HCT116 (cell line): ENCODE results near the gene MYO16. TPM values are rescaled to one million over a fixed set of nuclear protein-coding genes. Genes with fewer than 3 reads are reported as not detected.

Source experiments
- ATAC-seq: fragments of 200-7000 bp; cut with Tn5 transposase; 2 replicates; pipeline ENCODE4 v1.9.1; 2020; ENCODE audit warnings: mild to moderate bottlenecking, moderate library complexity
- BruUV-seq: library from RNA; stranded (reverse); fragments of 400-500 nt; replicated peaks from 2 replicates; lab custom pipeline; 2021; lab: Mats Ljungman, UMichigan
- CTCF ChIA-PET: fragments of 300-600 bp; sonication (Branson Sonifier 250); formaldehyde crosslinking; loops from one replicate; lab custom pipeline; 2021; ENCODE audit warnings: antibody characterized with exemption; lab: Charles Lee
- POLR2A ChIA-PET: fragments of 300-600, 350-600 bp; sonication (Branson Sonifier 250); formaldehyde crosslinking; loops from one replicate; lab custom pipeline; 2021; ENCODE audit warnings: antibody characterized with exemption; lab: Charles Lee
- RAD21 ChIA-PET, 2 experiments: fragments of 300-600 bp; sonication (Branson Sonifier 250); formaldehyde crosslinking; loops; one replicate each; lab custom pipeline; 2023; ENCODE audit warnings: low total read pairs in 2 of 2; ENCODE audit not compliant: uncharacterized antibody in 2 of 2, unreplicated experiment in 2 of 2, low non-redundant PET in 1 of 2; lab: Charles Lee
- DNase-seq: peaks from one replicate; pipeline ENCODE4 v3.0.0-alpha.2; 2010; ENCODE audit warnings: low read depth, low spot score
- H2AFZ ChIP-seq: fragments of 200-600 bp; shearing (Covaris generic), sonication (generic); 2 replicates; pipeline ENCODE4 v1.6.1; 2017; ENCODE audit warnings: low read depth, mixed run types, mixed read lengths, antibody characterized with exemption, low read length; ENCODE audit not compliant: poor library complexity, severe bottlenecking
- H3K27ac ChIP-seq: 2 replicates; pipeline ENCODE4 v1.5.1; 2012; ENCODE audit warnings: low read depth, low read length
- H3K27me3 ChIP-seq: fragments of 200-600 bp; sonication (generic); 2 replicates; pipeline ENCODE4 v1.6.1; 2016; ENCODE audit warnings: mixed run types, low read length, mixed read lengths; ENCODE audit not compliant: insufficient read depth
- H3K36me3 ChIP-seq, 2 experiments: fragments of 200-500 bp in 1 of 2; fragments of 200-600 bp in 1 of 2; sonication (Bioruptor generic) in 1 of 2; sonication (generic) in 1 of 2; 2 replicates each; pipeline versions ENCODE4 v1.5.1 to v1.6.1; 2014 to 2016; ENCODE audit warnings: low read length in 2 of 2, inconsistent platforms in 1 of 2, mixed read lengths in 1 of 2, mixed run types in 1 of 2; ENCODE audit not compliant: insufficient read depth in 2 of 2, control insufficient read depth in 1 of 2
- H3K4me1 ChIP-seq, 2 experiments: fragments of 200-600 bp in 1 of 2; sonication (generic) in 1 of 2; 2 replicates each; pipeline versions ENCODE4 v1.5.1 to v1.6.1; 2012 to 2017; ENCODE audit warnings: low read length in 2 of 2, inconsistent platforms in 1 of 2, mild to moderate bottlenecking in 1 of 2, mixed read lengths in 1 of 2, mixed run types in 1 of 2, moderate library complexity in 1 of 2; ENCODE audit not compliant: insufficient read depth in 2 of 2, control insufficient read depth in 1 of 2
- H3K4me2 ChIP-seq: fragments of 200-600 bp; sonication (generic); 2 replicates; pipeline ENCODE4 v1.6.1; 2017; ENCODE audit warnings: mixed run types, low read length, mixed read lengths
- H3K4me3 ChIP-seq, 2 experiments: fragments of 200-600 bp in 1 of 2; sonication (generic) in 1 of 2; replicated peaks in 1 of 2; 2 replicates each; pipeline ENCODE4 v1.5.1; 2011 to 2016; ENCODE audit warnings: low read length in 2 of 2, control low read depth in 1 of 2, low read depth in 1 of 2, mild to moderate bottlenecking in 1 of 2, mixed read lengths in 1 of 2, mixed run types in 1 of 2
- H3K79me2 ChIP-seq: fragments of 200-600 bp; sonication (generic); 2 replicates; pipeline ENCODE4 v1.6.1; 2017; ENCODE audit warnings: mild to moderate bottlenecking, mixed run types, low read length, moderate library complexity, mixed read lengths; ENCODE audit not compliant: insufficient read depth
- H3K9ac ChIP-seq: fragments of 200-600 bp; sonication (generic); 2 replicates; pipeline ENCODE4 v1.6.1; 2016; ENCODE audit warnings: low read length, mixed read lengths
- H3K9me2 ChIP-seq: fragments of 200-600 bp; sonication (generic), shearing (Covaris generic); 2 replicates; pipeline ENCODE4 v1.6.1; 2017; ENCODE audit warnings: mixed run types, mild to moderate bottlenecking, moderate library complexity; ENCODE audit not compliant: insufficient read depth
- H3K9me3 ChIP-seq, 2 experiments: fragments of 200-500 bp in 1 of 2; fragments of 200-600 bp in 1 of 2; sonication (Bioruptor generic) in 1 of 2; sonication (generic) in 1 of 2; 2 replicates each; pipeline ENCODE4 v1.6.1; 2014 to 2017; ENCODE audit warnings: low read length in 2 of 2, mixed read lengths in 2 of 2, inconsistent platforms in 1 of 2, low read depth in 1 of 2, mild to moderate bottlenecking in 1 of 2, mixed run types in 1 of 2, moderate library complexity in 1 of 2; ENCODE audit not compliant: control insufficient read depth in 1 of 2, insufficient read depth in 1 of 2
- H4K20me1 ChIP-seq: fragments of 200-600 bp; sonication (generic), shearing (Covaris generic); 2 replicates; pipeline ENCODE4 v1.6.1; 2017; ENCODE audit warnings: mixed run types, mild to moderate bottlenecking, moderate library complexity; ENCODE audit not compliant: insufficient read depth
- ELF1 ChIP-seq: IDR thresholded peaks from 2 replicates; pipeline ENCODE4 v1.6.1; 2012; ENCODE audit warnings: low read depth, borderline replicate concordance
- EZH2 ChIP-seq: fragments of 200-600 bp; sonication (generic); IDR thresholded peaks from 2 replicates; pipeline ENCODE4 v1.6.1; 2017; ENCODE audit warnings: antibody characterized with exemption, mixed run types
- EZH2phosphoT487 ChIP-seq: fragments of 200-600 bp; IDR thresholded peaks from 2 replicates; pipeline ENCODE4 v1.6.1; 2018; ENCODE audit warnings: antibody characterized with exemption, borderline replicate concordance
- JUND ChIP-seq: IDR thresholded peaks from 2 replicates; pipeline ENCODE4 v1.6.1; 2012
- POLR2A ChIP-seq: IDR thresholded peaks from 2 replicates; pipeline ENCODE4 v1.7.0; 2011; ENCODE audit warnings: borderline replicate concordance; ENCODE audit not compliant: insufficient read depth, insufficient read length; ENCODE audit errors: extremely low read depth
- POLR2AphosphoS5 ChIP-seq: IDR thresholded peaks from 2 replicates; pipeline ENCODE4 v1.6.1; 2011; ENCODE audit warnings: mild to moderate bottlenecking, low read depth, low read length, moderate library complexity
- RAD21 ChIP-seq: IDR thresholded peaks from 2 replicates; pipeline ENCODE4 v1.6.1; 2012; ENCODE audit warnings: low read depth, mild to moderate bottlenecking
- SP1 ChIP-seq: IDR thresholded peaks from 2 replicates; pipeline ENCODE4 v1.6.1; 2012; ENCODE audit warnings: low read depth
- SRF ChIP-seq: IDR thresholded peaks from 2 replicates; pipeline ENCODE4 v1.6.1; 2012; ENCODE audit warnings: low read depth
- TCF7L2 ChIP-seq: IDR thresholded peaks from 2 replicates; pipeline ENCODE4 v1.7.0; 2011; ENCODE audit warnings: borderline replicate concordance, inconsistent platforms; ENCODE audit not compliant: insufficient read depth, insufficient read length; ENCODE audit errors: extremely low read depth
- YY1 ChIP-seq: IDR thresholded peaks from 2 replicates; pipeline ENCODE4 v1.6.1; 2011; ENCODE audit warnings: low read length, low read depth, moderate library complexity, mild to moderate bottlenecking; ENCODE audit not compliant: insufficient replicate concordance; ENCODE audit errors: extremely low read depth
- ZFX ChIP-seq: fragments of 450-650 bp; IDR thresholded peaks from 2 replicates; pipeline ENCODE4 v1.6.1; 2017
- intact Hi-C: fragments of 100-400 bp; cut with micrococcal nuclease; formaldehyde crosslinking; loops from 2 replicates; pipeline ENCODE4 v1.10.0; 2022
- total RNA-seq: library from RNA; stranded (reverse); gene quantifications from one replicate; pipeline ENCODE4 v1.2.1, GENCODE V29; 2021; ENCODE audit not compliant: unreplicated experiment
- TF ChIP-seq, protein P1 (sequence below): IDR thresholded peaks from 2 replicates; pipeline ENCODE4 v1.6.1; 2011; ENCODE audit warnings: mild to moderate bottlenecking, low read length, moderate library complexity; ENCODE audit not compliant: insufficient replicate concordance; ENCODE audit errors: extremely low read depth
- TF ChIP-seq, protein P2 (sequence below): IDR thresholded peaks from 2 replicates; pipeline ENCODE4 v1.6.1; 2012
- TF ChIP-seq, protein P3 (sequence below): IDR thresholded peaks from 2 replicates; pipeline ENCODE4 v1.6.1; 2012
- TF ChIP-seq, protein P4 (sequence below): IDR thresholded peaks from 2 replicates; pipeline ENCODE4 v1.6.1; 2012; ENCODE audit warnings: low read depth

MYO16 gene
- total RNA-seq, 1 experiment from 2014 or later, result 0.07 TPM

DNA sequence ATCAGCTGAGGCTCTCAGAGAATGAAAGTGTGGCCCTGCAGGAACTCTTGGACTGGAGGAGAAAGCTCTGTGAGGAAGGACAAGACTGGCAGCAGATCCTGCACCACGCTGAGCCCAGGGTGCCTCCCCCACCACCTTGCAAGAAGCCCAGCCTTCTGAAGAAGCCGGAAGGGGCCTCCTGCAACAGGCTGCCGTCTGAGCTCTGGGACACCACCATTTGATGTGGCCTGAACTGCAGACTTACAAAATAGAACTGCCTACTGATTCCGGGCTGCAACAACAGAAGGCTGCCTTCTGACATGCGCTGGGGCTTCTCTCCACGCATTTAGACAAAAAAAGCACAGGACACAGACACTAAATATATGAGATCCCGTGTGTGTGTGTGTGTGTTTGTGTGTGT, 577.2 kb downstream of the MYO16 start:
- intact Hi-C loops, result no loop called here
- no peak overlapping the region for H3K9ac ChIP-seq
- DNase-seq, result no peak
- ATAC-seq, result no peak
- no peak overlapping the region for H2AFZ ChIP-seq
- no peaks in the 10 kb centered on the region for H3K9me2 ChIP-seq
- no peaks in the 10 kb centered on the region for H3K27me3 ChIP-seq
- no peaks in the 10 kb centered on the region for H3K79me2 ChIP-seq
- CTCF ChIA-PET, result no interaction called here
- peaks cover 8 to 70% of the 10 kb centered on the region in 2 experiments for H3K4me1 ChIP-seq
- no peak overlapping the region for H3K4me2 ChIP-seq
- H4K20me1 ChIP-seq, result no peaks in the 10 kb centered on the region
- H3K36me3 ChIP-seq, result no peaks in the 10 kb centered on the region; a peak in 1 of 4 replicates
- no TSS peak for BruUV-seq
- TF ChIP-seq SP1, result no peak
- TF ChIP-seq EZH2phosphoT487, result no peak
- TF ChIP-seq RAD21, result no peak
- TF ChIP-seq POLR2A, result no peak
- TF ChIP-seq, protein P1, sequence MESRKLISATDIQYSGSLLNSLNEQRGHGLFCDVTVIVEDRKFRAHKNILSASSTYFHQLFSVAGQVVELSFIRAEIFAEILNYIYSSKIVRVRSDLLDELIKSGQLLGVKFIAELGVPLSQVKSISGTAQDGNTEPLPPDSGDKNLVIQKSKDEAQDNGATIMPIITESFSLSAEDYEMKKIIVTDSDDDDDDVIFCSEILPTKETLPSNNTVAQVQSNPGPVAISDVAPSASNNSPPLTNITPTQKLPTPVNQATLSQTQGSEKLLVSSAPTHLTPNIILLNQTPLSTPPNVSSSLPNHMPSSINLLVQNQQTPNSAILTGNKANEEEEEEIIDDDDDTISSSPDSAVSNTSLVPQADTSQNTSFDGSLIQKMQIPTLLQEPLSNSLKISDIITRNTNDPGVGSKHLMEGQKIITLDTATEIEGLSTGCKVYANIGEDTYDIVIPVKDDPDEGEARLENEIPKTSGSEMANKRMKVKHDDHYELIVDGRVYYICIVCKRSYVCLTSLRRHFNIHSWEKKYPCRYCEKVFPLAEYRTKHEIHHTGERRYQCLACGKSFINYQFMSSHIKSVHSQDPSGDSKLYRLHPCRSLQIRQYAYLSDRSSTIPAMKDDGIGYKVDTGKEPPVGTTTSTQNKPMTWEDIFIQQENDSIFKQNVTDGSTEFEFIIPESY, result no peak
- no peak for TF ChIP-seq ZFX
- TF ChIP-seq JUND, result no peak
- no peak for TF ChIP-seq SRF
- no peaks in the 10 kb centered on the region for H3K9me3 ChIP-seq
- no peak overlapping the region for H3K27ac ChIP-seq
- RAD21 ChIA-PET, result no interaction called here
- H3K4me3 ChIP-seq, result no peak overlapping the region
- POLR2A ChIA-PET, result no interaction called here

DNA sequence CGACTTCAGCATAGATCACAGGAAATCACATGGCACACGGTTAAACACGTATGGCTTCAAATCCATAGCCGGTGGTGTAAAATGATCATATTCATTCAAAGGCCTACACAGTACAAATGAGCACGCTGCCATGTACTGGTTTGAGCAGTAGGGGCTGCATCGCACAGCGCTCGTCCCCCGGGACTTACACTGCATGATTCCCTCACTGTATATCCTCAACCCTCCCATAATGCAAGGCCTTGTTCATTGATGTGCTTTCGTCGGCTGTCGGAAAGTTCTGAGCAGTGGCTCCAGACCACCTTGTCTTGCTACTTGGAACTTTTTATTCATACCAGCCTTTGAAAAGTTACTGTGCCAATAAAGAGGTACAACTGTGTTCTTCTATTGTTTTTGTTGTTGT, 578.2 kb downstream of the MYO16 start:
- no TSS peak for BruUV-seq
- H3K4me1 ChIP-seq, result peaks cover 15 to 80% of the 10 kb centered on the region in 2 experiments
- CTCF ChIA-PET, result no interaction called here
- TF ChIP-seq POLR2AphosphoS5, result no peak
- TF ChIP-seq, protein P2, sequence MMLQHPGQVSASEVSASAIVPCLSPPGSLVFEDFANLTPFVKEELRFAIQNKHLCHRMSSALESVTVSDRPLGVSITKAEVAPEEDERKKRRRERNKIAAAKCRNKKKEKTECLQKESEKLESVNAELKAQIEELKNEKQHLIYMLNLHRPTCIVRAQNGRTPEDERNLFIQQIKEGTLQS, result no peak
- no peak for TF ChIP-seq ELF1
- TF ChIP-seq TCF7L2, result no peak
- TF ChIP-seq EZH2phosphoT487, result no peak
- TF ChIP-seq, protein P3, sequence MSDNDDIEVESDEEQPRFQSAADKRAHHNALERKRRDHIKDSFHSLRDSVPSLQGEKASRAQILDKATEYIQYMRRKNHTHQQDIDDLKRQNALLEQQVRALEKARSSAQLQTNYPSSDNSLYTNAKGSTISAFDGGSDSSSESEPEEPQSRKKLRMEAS, result no peak
- no peak for TF ChIP-seq YY1
- no peak for TF ChIP-seq RAD21
- TF ChIP-seq POLR2A, result no peak
- no peak for TF ChIP-seq ZFX
- TF ChIP-seq, protein P4, sequence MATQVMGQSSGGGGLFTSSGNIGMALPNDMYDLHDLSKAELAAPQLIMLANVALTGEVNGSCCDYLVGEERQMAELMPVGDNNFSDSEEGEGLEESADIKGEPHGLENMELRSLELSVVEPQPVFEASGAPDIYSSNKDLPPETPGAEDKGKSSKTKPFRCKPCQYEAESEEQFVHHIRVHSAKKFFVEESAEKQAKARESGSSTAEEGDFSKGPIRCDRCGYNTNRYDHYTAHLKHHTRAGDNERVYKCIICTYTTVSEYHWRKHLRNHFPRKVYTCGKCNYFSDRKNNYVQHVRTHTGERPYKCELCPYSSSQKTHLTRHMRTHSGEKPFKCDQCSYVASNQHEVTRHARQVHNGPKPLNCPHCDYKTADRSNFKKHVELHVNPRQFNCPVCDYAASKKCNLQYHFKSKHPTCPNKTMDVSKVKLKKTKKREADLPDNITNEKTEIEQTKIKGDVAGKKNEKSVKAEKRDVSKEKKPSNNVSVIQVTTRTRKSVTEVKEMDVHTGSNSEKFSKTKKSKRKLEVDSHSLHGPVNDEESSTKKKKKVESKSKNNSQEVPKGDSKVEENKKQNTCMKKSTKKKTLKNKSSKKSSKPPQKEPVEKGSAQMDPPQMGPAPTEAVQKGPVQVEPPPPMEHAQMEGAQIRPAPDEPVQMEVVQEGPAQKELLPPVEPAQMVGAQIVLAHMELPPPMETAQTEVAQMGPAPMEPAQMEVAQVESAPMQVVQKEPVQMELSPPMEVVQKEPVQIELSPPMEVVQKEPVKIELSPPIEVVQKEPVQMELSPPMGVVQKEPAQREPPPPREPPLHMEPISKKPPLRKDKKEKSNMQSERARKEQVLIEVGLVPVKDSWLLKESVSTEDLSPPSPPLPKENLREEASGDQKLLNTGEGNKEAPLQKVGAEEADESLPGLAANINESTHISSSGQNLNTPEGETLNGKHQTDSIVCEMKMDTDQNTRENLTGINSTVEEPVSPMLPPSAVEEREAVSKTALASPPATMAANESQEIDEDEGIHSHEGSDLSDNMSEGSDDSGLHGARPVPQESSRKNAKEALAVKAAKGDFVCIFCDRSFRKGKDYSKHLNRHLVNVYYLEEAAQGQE, result no peak
- no peak for TF ChIP-seq EZH2

More for the DNA sequence above, 578.2 kb downstream of the MYO16 start:
- no peaks in the 10 kb centered on the region for H3K27me3 ChIP-seq
- no peaks in the 10 kb centered on the region for H3K79me2 ChIP-seq
- intact Hi-C loops, result no loop called here
- no peak overlapping the region for H3K9ac ChIP-seq
- ChIA-PET RAD21 (no interaction called here), POLR2A (no interaction called here)
- ATAC-seq (peak; percentile 42; the same call in 1 of the 2 replicates), DNase-seq (no peak)
- H2AFZ ChIP-seq, result no peak overlapping the region
- no peak overlapping the region for H3K4me3 ChIP-seq
- H4K20me1 ChIP-seq, result no peaks in the 10 kb centered on the region
- no peak overlapping the region for H3K4me2 ChIP-seq
- H3K36me3 ChIP-seq, result no peaks in the 10 kb centered on the region; a peak in 1 of 4 replicates
- H3K27ac ChIP-seq, result no peak overlapping the region
- H3K9me2 ChIP-seq, result no peaks in the 10 kb centered on the region
- no peaks in the 10 kb centered on the region for H3K9me3 ChIP-seq
